WTC11 (cell line): ENCODE results near the gene RPN1. TPM values are rescaled to one million over a fixed set of nuclear protein-coding genes. Genes with fewer than 3 reads are reported as not detected.

Experiments
- ATAC-seq: fragments of 200-7000 bp; cut with Tn5 transposase; 2 replicates; pipeline ENCODE4 v1.10.0; 2021; ENCODE audit warnings: mild to moderate bottlenecking, moderate library complexity
- CTCF ChIA-PET: fragments of 300-600 bp; sonication (Branson Sonifier 250); formaldehyde crosslinking; loops from one replicate; lab custom pipeline; 2021; ENCODE audit warnings: antibody characterized with exemption; lab: Charles Lee
- POLR2A ChIA-PET: fragments of 350-600 bp; sonication (Branson Sonifier 250); formaldehyde crosslinking; loops from one replicate; lab custom pipeline; 2021; ENCODE audit warnings: antibody characterized with exemption; lab: Charles Lee
- DNase-seq: peaks from one replicate; pipeline ENCODE4 v3.0.0; 2021; ENCODE audit warnings: low spot score
- H3K27ac Mint-ChIP-seq: 2 replicates; pipeline ENCODE4 v1.8.0; 2021; ENCODE audit warnings: mixed read lengths
- H3K27me3 Mint-ChIP-seq: 2 replicates; pipeline ENCODE4 v1.8.0; 2021; ENCODE audit warnings: low read depth, mild to moderate bottlenecking, moderate library complexity, mixed read lengths
- H3K36me3 Mint-ChIP-seq: 2 replicates; pipeline ENCODE4 v1.8.0; 2021; ENCODE audit warnings: mixed read lengths
- H3K4me1 Mint-ChIP-seq: 2 replicates; pipeline ENCODE4 v1.8.0; 2022; ENCODE audit warnings: mixed read lengths
- H3K4me3 Mint-ChIP-seq: 2 replicates; pipeline ENCODE4 v1.8.0; 2021; ENCODE audit warnings: mild to moderate bottlenecking, moderate library complexity, mixed read lengths
- H3K9me3 Mint-ChIP-seq: 2 replicates; pipeline ENCODE4 v1.8.0; 2021; ENCODE audit warnings: mixed read lengths
- E2F4 ChIP-seq: sonication (generic); formaldehyde crosslinking; IDR thresholded peaks from 2 replicates; pipeline ENCODE4 v1.8.1; 2022; ENCODE audit warnings: low read depth, mild to moderate bottlenecking, moderate library complexity, missing genetic modification reagents, borderline replicate concordance
- EMX1 ChIP-seq: fragments of 250-450 bp; sonication (Bioruptor Pico); IDR thresholded peaks from 2 replicates; pipeline ENCODE4 v1.8.0; 2021; ENCODE audit warnings: mild to moderate bottlenecking
- ETV6 ChIP-seq: sonication (generic); formaldehyde crosslinking; IDR thresholded peaks from 2 replicates; pipeline ENCODE4 v1.8.1; 2022; ENCODE audit warnings: mild to moderate bottlenecking, missing genetic modification reagents
- FOXJ3 ChIP-seq: sonication (generic); formaldehyde crosslinking; IDR thresholded peaks from 2 replicates; pipeline ENCODE4 v1.9.0; 2021; ENCODE audit warnings: missing genetic modification reagents, mild to moderate bottlenecking, borderline replicate concordance
- FOXK1 ChIP-seq: sonication (generic); formaldehyde crosslinking; IDR thresholded peaks from 2 replicates; pipeline ENCODE4 v1.8.0; 2022; ENCODE audit warnings: mild to moderate bottlenecking, moderate library complexity, missing genetic modification reagents
- FOXP1 ChIP-seq: sonication (generic); formaldehyde crosslinking; IDR thresholded peaks from 2 replicates; pipeline ENCODE4 v1.8.0; 2022; ENCODE audit warnings: missing genetic modification reagents, mild to moderate bottlenecking, moderate library complexity, borderline replicate concordance
- GTF2I ChIP-seq: fragments of 250-450 bp; sonication (Bioruptor Pico); conservative IDR thresholded peaks from 2 replicates; pipeline ENCODE4 v1.4.0; 2021; ENCODE audit warnings: mild to moderate bottlenecking
- JUN ChIP-seq: sonication (generic); formaldehyde crosslinking; IDR thresholded peaks from 2 replicates; pipeline ENCODE4 v1.8.0; 2023; ENCODE audit warnings: mild to moderate bottlenecking, missing genetic modification reagents
- NFATC4 ChIP-seq: fragments of 250-450 bp; sonication (Bioruptor Pico); IDR thresholded peaks from 2 replicates; pipeline ENCODE4 v1.9.0; 2021; ENCODE audit warnings: mild to moderate bottlenecking
- NFYB ChIP-seq: sonication (generic); formaldehyde crosslinking; conservative IDR thresholded peaks from 2 replicates; pipeline ENCODE4 v1.8.0; 2022; ENCODE audit warnings: low read depth, missing genetic modification reagents
- RORB ChIP-seq: fragments of 250-450 bp; sonication (Bioruptor Pico); IDR thresholded peaks from 2 replicates; pipeline ENCODE4 v1.9.0; 2021; ENCODE audit warnings: mild to moderate bottlenecking
- SMAD3 ChIP-seq: sonication (generic); formaldehyde crosslinking; IDR thresholded peaks from 2 replicates; pipeline ENCODE4 v1.8.0; 2022; ENCODE audit warnings: missing genetic modification reagents, mild to moderate bottlenecking, borderline replicate concordance
- SMAD4 ChIP-seq: sonication (generic); formaldehyde crosslinking; IDR thresholded peaks from 2 replicates; pipeline ENCODE4 v1.8.0; 2022; ENCODE audit warnings: mild to moderate bottlenecking, missing genetic modification reagents
- TEAD1 ChIP-seq: sonication (generic); formaldehyde crosslinking; IDR thresholded peaks from 2 replicates; pipeline ENCODE4 v1.8.0; 2022; ENCODE audit warnings: mild to moderate bottlenecking, missing genetic modification reagents
- TP53 ChIP-seq: sonication (generic); formaldehyde crosslinking; IDR thresholded peaks from 2 replicates; pipeline ENCODE4 v1.8.1; 2023; ENCODE audit warnings: mild to moderate bottlenecking, missing genetic modification reagents
- ZNF281 ChIP-seq: sonication (generic); formaldehyde crosslinking; IDR thresholded peaks from 2 replicates; pipeline ENCODE4 v1.8.0; 2023; ENCODE audit warnings: mild to moderate bottlenecking, missing genetic modification reagents
- ZNF317 ChIP-seq: sonication (generic); formaldehyde crosslinking; IDR thresholded peaks from 2 replicates; pipeline ENCODE4 v1.8.1; 2023; ENCODE audit warnings: low read depth, mild to moderate bottlenecking, moderate library complexity, missing genetic modification reagents, borderline replicate concordance
- ZNF396 ChIP-seq: fragments of 250-450 bp; sonication (Bioruptor Pico); IDR thresholded peaks from 2 replicates; pipeline ENCODE4 v1.8.0; 2021; ENCODE audit warnings: mild to moderate bottlenecking, moderate library complexity, borderline replicate concordance
- ZNF423 ChIP-seq: fragments of 250-450 bp; sonication (Bioruptor Pico); IDR thresholded peaks from 2 replicates; pipeline ENCODE4 v2.1.2; 2022; ENCODE audit warnings: mild to moderate bottlenecking, moderate library complexity
- ZNF512 ChIP-seq: sonication (generic); formaldehyde crosslinking; IDR thresholded peaks from 2 replicates; pipeline ENCODE4 v1.8.1; 2022; ENCODE audit warnings: missing genetic modification reagents, borderline replicate concordance
- total RNA-seq: library from RNA; stranded (reverse); gene quantifications from 3 replicates; pipeline ENCODE4 v1.2.3, GENCODE V29; 2021
- TF ChIP-seq, protein P1 (sequence below): sonication (generic); formaldehyde crosslinking; IDR thresholded peaks from 2 replicates; pipeline ENCODE4 v1.8.1; 2022; ENCODE audit warnings: mild to moderate bottlenecking, moderate library complexity, missing genetic modification reagents
- TF ChIP-seq, protein P2 (sequence below): fragments of 250-450 bp; sonication (Bioruptor Pico); IDR thresholded peaks from 2 replicates; pipeline ENCODE4 v1.8.0; 2021; ENCODE audit warnings: mild to moderate bottlenecking

RPN1 gene
- total RNA-seq, 1 experiment from 2014 or later, result 160 TPM

GRCh38 chr3:128573707-128574162 lies 76.9 kb downstream of the RPN1 start:
- Mint-ChIP-seq H3K9me3 (no peaks in the 10 kb centered on the region), H3K4me3 (no peak overlapping the region), H3K27me3 (no peaks in the 10 kb centered on the region; the same call in none of the 2 replicates), H3K4me1 (peaks cover 13% of the 10 kb centered on the region), H3K27ac (no peak overlapping the region), H3K36me3 (no peaks in the 10 kb centered on the region)
- no peak for TF ChIP-seq FOXK1 (CRISPR knock-in tag)
- no peak for TF ChIP-seq NFYB (CRISPR knock-in tag)
- TF ChIP-seq ZNF423 (CRISPR knock-in tag), result no peak
- ATAC-seq (no peak), DNase-seq (no peak)
- ChIA-PET CTCF (interaction anchor here (0.7 to 2.8 kb wide), 12 partner anchors 8 to 178 kb away, joined by 3 to 26 read pairs (median 10); no protein-coding TSS in a partner anchor), POLR2A (no interaction called here)

DNA sequence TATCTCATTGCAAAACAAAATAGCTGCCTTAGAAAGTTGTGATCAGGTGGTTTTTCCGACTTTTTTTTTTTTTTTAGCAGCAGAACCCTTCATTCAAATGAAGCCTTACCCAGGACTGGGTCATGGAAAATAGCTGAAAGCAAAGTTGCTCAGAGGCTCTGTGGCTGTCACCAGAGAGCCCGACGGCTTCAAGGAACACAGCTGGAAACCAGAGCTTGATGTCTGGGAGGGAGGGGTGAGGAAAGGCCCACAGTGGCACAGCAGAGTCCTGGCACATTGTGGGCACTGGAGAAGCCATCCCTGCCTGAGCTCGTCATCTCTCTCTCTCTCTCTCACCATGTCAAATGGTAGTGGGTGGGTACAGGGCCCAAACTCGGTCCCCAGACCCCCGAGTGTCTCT lies 77.5 kb downstream of the RPN1 start:
- Mint-ChIP-seq H3K9me3 (no peaks in the 10 kb centered on the region), H3K4me1 (peaks cover 15% of the 10 kb centered on the region), H3K36me3 (no peaks in the 10 kb centered on the region), H3K27me3 (no peaks in the 10 kb centered on the region; the same call in none of the 2 replicates), H3K4me3 (no peak overlapping the region), H3K27ac (no peak overlapping the region)
- POLR2A ChIA-PET, result no interaction called here
- DNase-seq, result no peak
- ATAC-seq, result no peak
- CTCF ChIA-PET, result interaction anchor here (0.6 to 2.8 kb wide), 31 partner anchors 9 to 567 kb away, joined by 3 to 26 read pairs (median 4); no protein-coding TSS in a partner anchor
- TF ChIP-seq TP53 (CRISPR knock-in tag), result no peak
- no peak for TF ChIP-seq ZNF317
- no peak for TF ChIP-seq E2F4
- TF ChIP-seq, protein P1, sequence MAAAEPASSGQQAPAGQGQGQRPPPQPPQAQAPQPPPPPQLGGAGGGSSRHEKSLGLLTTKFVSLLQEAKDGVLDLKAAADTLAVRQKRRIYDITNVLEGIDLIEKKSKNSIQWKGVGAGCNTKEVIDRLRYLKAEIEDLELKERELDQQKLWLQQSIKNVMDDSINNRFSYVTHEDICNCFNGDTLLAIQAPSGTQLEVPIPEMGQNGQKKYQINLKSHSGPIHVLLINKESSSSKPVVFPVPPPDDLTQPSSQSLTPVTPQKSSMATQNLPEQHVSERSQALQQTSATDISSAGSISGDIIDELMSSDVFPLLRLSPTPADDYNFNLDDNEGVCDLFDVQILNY (CRISPR knock-in tag), result no peak
- TF ChIP-seq SMAD4 (CRISPR knock-in tag), result no peak
- TF ChIP-seq RORB, result no peak
- no peak for TF ChIP-seq FOXP1 (CRISPR knock-in tag)
- no peak for TF ChIP-seq EMX1 (CRISPR knock-in tag)
- no peak for TF ChIP-seq FOXJ3 (CRISPR knock-in tag)
- no peak for TF ChIP-seq JUN (CRISPR knock-in tag)
- no peak for TF ChIP-seq ZNF512 (CRISPR knock-in tag)
- no peak for TF ChIP-seq NFATC4

DNA sequence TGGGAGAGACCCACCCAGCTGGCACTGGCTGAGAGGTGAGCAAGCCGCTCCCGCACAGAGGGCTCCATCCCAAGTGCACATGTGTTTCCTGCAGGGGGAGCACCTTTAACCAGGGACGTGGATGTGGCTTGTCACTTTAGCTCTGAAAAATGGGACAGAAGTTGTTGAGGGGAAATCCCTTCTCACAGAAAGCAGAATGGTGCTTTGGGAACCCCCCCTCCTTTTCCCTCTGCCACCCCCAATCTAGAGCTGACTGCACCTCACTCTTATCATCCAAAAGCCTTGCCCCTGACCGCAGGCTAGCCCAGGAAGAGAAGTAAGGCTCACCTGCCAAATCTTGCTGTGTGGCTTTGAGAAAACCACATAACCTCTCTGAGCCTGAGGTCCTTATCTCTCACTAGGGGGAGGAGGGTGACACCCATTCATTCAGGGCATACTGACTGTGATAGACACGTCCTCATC lies 77.9 kb downstream of the RPN1 start:
- Mint-ChIP-seq H3K27ac (no peak overlapping the region), H3K4me3 (no peak overlapping the region)
- POLR2A ChIA-PET, result interaction anchor here (0.6 to 0.8 kb wide), 2 partner anchors 21 to 186 kb away, joined by 3 read pairs; no protein-coding TSS in a partner anchor
- TF ChIP-seq SMAD3 (CRISPR knock-in tag) (no peak), TEAD1 (CRISPR knock-in tag) (no peak), ZNF512 (CRISPR knock-in tag) (no peak), ZNF281 (CRISPR knock-in tag) (no peak), GTF2I (CRISPR knock-in tag) (0 out of 2 replicates have a peak, but pooled peaks have one; percentile 19), ZNF396 (CRISPR knock-in tag) (no peak), ETV6 (CRISPR knock-in tag) (no peak)
- TF ChIP-seq, protein P2, sequence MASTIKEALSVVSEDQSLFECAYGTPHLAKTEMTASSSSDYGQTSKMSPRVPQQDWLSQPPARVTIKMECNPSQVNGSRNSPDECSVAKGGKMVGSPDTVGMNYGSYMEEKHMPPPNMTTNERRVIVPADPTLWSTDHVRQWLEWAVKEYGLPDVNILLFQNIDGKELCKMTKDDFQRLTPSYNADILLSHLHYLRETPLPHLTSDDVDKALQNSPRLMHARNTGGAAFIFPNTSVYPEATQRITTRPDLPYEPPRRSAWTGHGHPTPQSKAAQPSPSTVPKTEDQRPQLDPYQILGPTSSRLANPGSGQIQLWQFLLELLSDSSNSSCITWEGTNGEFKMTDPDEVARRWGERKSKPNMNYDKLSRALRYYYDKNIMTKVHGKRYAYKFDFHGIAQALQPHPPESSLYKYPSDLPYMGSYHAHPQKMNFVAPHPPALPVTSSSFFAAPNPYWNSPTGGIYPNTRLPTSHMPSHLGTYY (CRISPR knock-in tag), result no peak

More for the DNA sequence above, 77.9 kb downstream of the RPN1 start:
- no peaks in the 10 kb centered on the region for H3K36me3 Mint-ChIP-seq
- CTCF ChIA-PET, result interaction anchor here (0.6 to 2.8 kb wide), 36 partner anchors 9 to 566 kb away, joined by 3 to 26 read pairs (median 4); no protein-coding TSS in a partner anchor
- H3K27me3 Mint-ChIP-seq, result no peaks in the 10 kb centered on the region; the same call in none of the 2 replicates
- H3K4me1 Mint-ChIP-seq, result peaks cover 19% of the 10 kb centered on the region
- ATAC-seq (peak; percentile 69), DNase-seq (peak; percentile 59)
- no peaks in the 10 kb centered on the region for H3K9me3 Mint-ChIP-seq
